ENCODE measurements around the gene RNF145. TPM values are rescaled to one million over a fixed set of nuclear protein-coding genes. Genes with fewer than 3 reads are reported as not detected.

Gene RNF145
- total RNA-seq, 2 donors from 2014 or later: 38.6 to 50.5 TPM

- Histone ChIP-seq H3K36me3 (no peaks in the 10 kb centered on the region), H3K4me1 (replicated peaks) (no peaks in the 10 kb centered on the region), H3K27ac (peak overlapping the region; percentile 28), H3K4me3 (no peak overlapping the region), H3K9me3 (no peaks in the 10 kb centered on the region), H3K27me3 (replicated peaks; ENCODE audit: insufficient read depth) (no peaks in the 10 kb centered on the region)
- TF ChIP-seq POLR2AphosphoS5 (IDR thresholded peaks at IDR 0.05): peak; percentile 49
- no peak for TF ChIP-seq POLR2A (IDR thresholded peaks at IDR 0.05)
- no peak for TF ChIP-seq CTCF (IDR thresholded peaks at IDR 0.05)
- no peak for DNase-seq (ENCODE audit: low spot score)
- WGBS: 0% methylated on average over 1 of the region's 1 CpG
- intact Hi-C loops (cut with DNase I): no loop called here
These were observed 33.8 kb downstream of the RNF145 start for GRCh38 chr5:159175547-159175946.

- no peak for DNase-seq (ENCODE audit: low spot score)
- H3K4me1 ChIP-seq (replicated peaks): no peaks in the 10 kb centered on the region
- H3K4me3 ChIP-seq: no peak overlapping the region
- H3K36me3 ChIP-seq: no peaks in the 10 kb centered on the region
- no peaks in the 10 kb centered on the region for H3K27me3 ChIP-seq (replicated peaks; ENCODE audit: insufficient read depth)
- intact Hi-C loops (cut with DNase I): no loop called here
- H3K27ac ChIP-seq: no peak overlapping the region
- TF ChIP-seq CTCF (IDR thresholded peaks at IDR 0.05): no peak
- no peak for TF ChIP-seq POLR2AphosphoS5 (IDR thresholded peaks at IDR 0.05)
- no peak for TF ChIP-seq POLR2A (IDR thresholded peaks at IDR 0.05)
- no peaks in the 10 kb centered on the region for H3K9me3 ChIP-seq
These were observed 34.7 kb downstream of the RNF145 start for GRCh38 chr5:159174511-159175168.

- no peak for DNase-seq (ENCODE audit: low spot score)
- TF ChIP-seq POLR2A (IDR thresholded peaks at IDR 0.05) (no peak), POLR2AphosphoS5 (IDR thresholded peaks at IDR 0.05) (no peak), CTCF (IDR thresholded peaks at IDR 0.05) (no peak)
- Histone ChIP-seq H3K27me3 (replicated peaks; ENCODE audit: insufficient read depth) (no peaks in the 10 kb centered on the region), H3K36me3 (no peaks in the 10 kb centered on the region), H3K27ac (no peak overlapping the region), H3K9me3 (no peaks in the 10 kb centered on the region), H3K4me3 (no peak overlapping the region), H3K4me1 (replicated peaks) (no peaks in the 10 kb centered on the region)
- WGBS: 85% methylated on average over 3 of the region's 3 CpGs
- intact Hi-C loops (cut with DNase I): no loop called here
These were observed 38.1 kb downstream of the RNF145 start for GRCh38 chr5:159171274-159171673.

- no peak overlapping the region for H3K27ac ChIP-seq
- no peak for TF ChIP-seq CTCF (IDR thresholded peaks at IDR 0.05)
- no peak for TF ChIP-seq POLR2A (IDR thresholded peaks at IDR 0.05)
- no peak for TF ChIP-seq POLR2AphosphoS5 (IDR thresholded peaks at IDR 0.05)
- H3K4me3 ChIP-seq: no peak overlapping the region
- no peak for DNase-seq (ENCODE audit: low spot score)
- no peaks in the 10 kb centered on the region for H3K27me3 ChIP-seq (replicated peaks; ENCODE audit: insufficient read depth)
- no peaks in the 10 kb centered on the region for H3K4me1 ChIP-seq (replicated peaks)
- intact Hi-C loops (cut with DNase I): no loop called here
- H3K9me3 ChIP-seq: no peaks in the 10 kb centered on the region
- no peaks in the 10 kb centered on the region for H3K36me3 ChIP-seq
These were observed 39.3 kb downstream of the RNF145 start for GRCh38 chr5:159170021-159170420.

- DNase-seq (ENCODE audit: low spot score): no peak
- intact Hi-C loops (cut with DNase I): no loop called here
- H3K4me3 ChIP-seq: no peak overlapping the region
These were observed 42.9 kb downstream of the RNF145 start for GRCh38 chr5:159166416-159166815.

More at GRCh38 chr5:159166416-159166815, 42.9 kb downstream of the RNF145 start:
- TF ChIP-seq POLR2A (IDR thresholded peaks at IDR 0.05) (no peak), CTCF (IDR thresholded peaks at IDR 0.05) (no peak), POLR2AphosphoS5 (IDR thresholded peaks at IDR 0.05) (no peak)
- Histone ChIP-seq H3K9me3 (no peaks in the 10 kb centered on the region), H3K27me3 (replicated peaks; ENCODE audit: insufficient read depth) (no peaks in the 10 kb centered on the region), H3K27ac (no peak overlapping the region), H3K4me1 (replicated peaks) (no peaks in the 10 kb centered on the region), H3K36me3 (no peaks in the 10 kb centered on the region)
- WGBS: 100% methylated on average over 2 of the region's 2 CpGs

Data from prostate gland (tissue), 2 donors.